Measurements from ENCODE around the gene KIF6. TPM values are rescaled to one million over a fixed set of nuclear protein-coding genes. Genes with fewer than 3 reads are reported as not detected.

The KIF6 gene
- total RNA-seq, 1 donor from 2014 or later = 1.4 TPM

- Mint-ChIP-seq H3K27me3 (ENCODE audit: low read depth) (peaks cover 4% of the 10 kb centered on the region), H3K4me1 (peaks cover 1% of the 10 kb centered on the region), H3K4me3 (no peak overlapping the region)
Measured at GRCh38 chr6:39445667-39446066, 279.5 kb downstream of the KIF6 start.

GRCh38 chr6:39444479-39445019 is 280.7 kb downstream of the KIF6 start:
- H3K27ac Mint-ChIP-seq = no peak overlapping the region
- no peak for TF ChIP-seq CTCF (IDR thresholded peaks at IDR 0.05; ENCODE audit: unreplicated experiment)
- H3K27me3 Mint-ChIP-seq (ENCODE audit: low read depth) = peaks cover 10% of the 10 kb centered on the region
- no peaks in the 10 kb centered on the region for H3K36me3 Mint-ChIP-seq
- no peaks in the 10 kb centered on the region for H3K9me3 Mint-ChIP-seq
- peaks cover 1% of the 10 kb centered on the region for H3K4me1 Mint-ChIP-seq
- no peak overlapping the region for H3K4me3 Mint-ChIP-seq
- DNase-seq (ENCODE audit: low spot score in 2 of 2, unreplicated experiment in 2 of 2) = no peak

More at GRCh38 chr6:39445667-39446066, 279.5 kb downstream of the KIF6 start:
- Mint-ChIP-seq H3K36me3 (no peaks in the 10 kb centered on the region), H3K9me3 (no peaks in the 10 kb centered on the region), H3K27ac (no peak overlapping the region)
- no peak for TF ChIP-seq CTCF (IDR thresholded peaks at IDR 0.05; ENCODE audit: unreplicated experiment)
- DNase-seq (ENCODE audit: low spot score in 2 of 2, unreplicated experiment in 2 of 2) = no peak

GRCh38 chr6:39441986-39442385 is 283.2 kb downstream of the KIF6 start:
- Mint-ChIP-seq H3K27me3 (ENCODE audit: low read depth) (peaks cover 8% of the 10 kb centered on the region), H3K9me3 (peaks cover 3% of the 10 kb centered on the region), H3K4me1 (no peaks in the 10 kb centered on the region), H3K4me3 (no peak overlapping the region), H3K27ac (no peak overlapping the region), H3K36me3 (no peaks in the 10 kb centered on the region)
- DNase-seq (ENCODE audit: low spot score in 2 of 2, unreplicated experiment in 2 of 2) = no peak
- TF ChIP-seq CTCF (IDR thresholded peaks at IDR 0.05; ENCODE audit: unreplicated experiment) = no peak

GRCh38 chr6:39441301-39441700 is 283.9 kb downstream of the KIF6 start:
- H3K27ac Mint-ChIP-seq = no peak overlapping the region
- peaks cover 9% of the 10 kb centered on the region for H3K9me3 Mint-ChIP-seq
- no peak for TF ChIP-seq CTCF (IDR thresholded peaks at IDR 0.05; ENCODE audit: unreplicated experiment)
- H3K27me3 Mint-ChIP-seq (ENCODE audit: low read depth) = peaks cover 8% of the 10 kb centered on the region
- no peaks in the 10 kb centered on the region for H3K4me1 Mint-ChIP-seq
- no peak overlapping the region for H3K4me3 Mint-ChIP-seq
- DNase-seq (ENCODE audit: low spot score in 2 of 2, unreplicated experiment in 2 of 2) = no peak
- H3K36me3 Mint-ChIP-seq = no peaks in the 10 kb centered on the region

- DNase-seq (ENCODE audit: low spot score in 2 of 2, unreplicated experiment in 2 of 2) = no peak
- no peaks in the 10 kb centered on the region for H3K4me1 Mint-ChIP-seq
- H3K27ac Mint-ChIP-seq = no peak overlapping the region
- H3K4me3 Mint-ChIP-seq = no peak overlapping the region
- peaks cover 8% of the 10 kb centered on the region for H3K27me3 Mint-ChIP-seq (ENCODE audit: low read depth)
- H3K36me3 Mint-ChIP-seq = no peaks in the 10 kb centered on the region
- TF ChIP-seq CTCF (IDR thresholded peaks at IDR 0.05; ENCODE audit: unreplicated experiment) = no peak
- peaks cover 18% of the 10 kb centered on the region for H3K9me3 Mint-ChIP-seq
Measured at GRCh38 chr6:39440039-39440426, 285.2 kb downstream of the KIF6 start.
